Measurements from ENCODE around the gene MBNL1.
A peak's percentile ranks its signal among the peaks of the same experiment; 100 is the strongest.

MBNL1 gene

GRCh38 chr3:152299249-152299976 lies 30.7 kb downstream of the MBNL1 start:
- DNase-seq: peak; percentile 25

GRCh38 chr3:152300029-152300731 lies 31.5 kb downstream of the MBNL1 start:
- no peak for DNase-seq

- DNase-seq: no peak
Observed at GRCh38 chr3:152301745-152302181, 33.0 kb downstream of the MBNL1 start.

GRCh38 chr3:152302521-152303021 lies 33.8 kb downstream of the MBNL1 start:
- DNase-seq: peak; percentile 75

- no peak for DNase-seq
Observed at GRCh38 chr3:152304160-152304559, 35.4 kb downstream of the MBNL1 start.

GRCh38 chr3:152305075-152305474 lies 36.3 kb downstream of the MBNL1 start:
- DNase-seq: no peak

- DNase-seq: no peak
Observed at GRCh38 chr3:152307829-152308474, 39.2 kb downstream of the MBNL1 start.

GRCh38 chr3:152308475-152308844 lies 39.7 kb downstream of the MBNL1 start:
- DNase-seq: no peak

- DNase-seq: no peak
Observed at GRCh38 chr3:152309031-152309430, 40.3 kb downstream of the MBNL1 start.

- no peak for DNase-seq
Observed at GRCh38 chr3:152309535-152310307, 41.0 kb downstream of the MBNL1 start.

- no peak for DNase-seq
Observed at GRCh38 chr3:152313430-152313829, 44.7 kb downstream of the MBNL1 start.

- DNase-seq: no peak
Observed at GRCh38 chr3:152313914-152314313, 45.2 kb downstream of the MBNL1 start.

GRCh38 chr3:152314677-152315353 lies 46.1 kb downstream of the MBNL1 start:
- DNase-seq: no peak

- DNase-seq: no peak
Observed at GRCh38 chr3:152315623-152316022, 46.9 kb downstream of the MBNL1 start.

GRCh38 chr3:152316318-152316717 lies 47.6 kb downstream of the MBNL1 start:
- no peak for DNase-seq

- no peak for DNase-seq
Observed at GRCh38 chr3:152317184-152317583, 48.5 kb downstream of the MBNL1 start.

GRCh38 chr3:152317956-152318355 lies 49.2 kb downstream of the MBNL1 start:
- no peak for DNase-seq

GRCh38 chr3:152318512-152318911 lies 49.8 kb downstream of the MBNL1 start:
- DNase-seq: no peak

- DNase-seq: no peak
Observed at GRCh38 chr3:152319256-152319655, 50.5 kb downstream of the MBNL1 start.

- no peak for DNase-seq
Observed at GRCh38 chr3:152319831-152320617, 51.3 kb downstream of the MBNL1 start.

- no peak for DNase-seq
Observed at GRCh38 chr3:152321200-152321954, 52.6 kb downstream of the MBNL1 start.

Measured in right hindlimb (tissue), 1 donor.